Effector memory CD4-positive, alpha-beta T cell (primary cell): Measurements from ENCODE around the gene FNIP2.

Experiments
- DNase-seq, 3 donors: peaks; one replicate each; pipeline ENCODE4 v3.0.0-alpha.2; 2020
- H3K27ac ChIP-seq: 2 replicates; pipeline ENCODE4 v1.7.0; 2013; ENCODE audit warnings: mild to moderate bottlenecking, low read length, moderate library complexity; ENCODE audit not compliant: insufficient read depth, poor library complexity, severe bottlenecking
- H3K27me3 ChIP-seq: replicated peaks from 2 replicates; pipeline ENCODE4 v1.7.0; 2013; ENCODE audit warnings: mild to moderate bottlenecking, low read length; ENCODE audit not compliant: insufficient read depth, control insufficient read depth, poor library complexity, severe bottlenecking
- H3K36me3 ChIP-seq: 2 replicates; pipeline ENCODE4 v1.7.0; 2013; ENCODE audit warnings: mild to moderate bottlenecking, low read length, moderate library complexity; ENCODE audit not compliant: control insufficient read depth, insufficient read depth
- H3K4me1 ChIP-seq: 2 replicates; pipeline ENCODE4 v1.7.0; 2013; ENCODE audit warnings: low read length, mild to moderate bottlenecking; ENCODE audit not compliant: control insufficient read depth, insufficient read depth, poor library complexity, severe bottlenecking
- H3K4me3 ChIP-seq: 2 replicates; pipeline ENCODE4 v1.7.0; 2013; ENCODE audit warnings: low read length, low read depth, mild to moderate bottlenecking; ENCODE audit not compliant: insufficient read depth, poor library complexity, severe bottlenecking
- H3K9me3 ChIP-seq: 2 replicates; pipeline ENCODE4 v1.7.0; 2013; ENCODE audit warnings: mild to moderate bottlenecking, low read length, moderate library complexity; ENCODE audit not compliant: control insufficient read depth

The FNIP2 gene

GRCh38 chr4:158847535-158847934 is 78.7 kb downstream of the FNIP2 start:
- Histone ChIP-seq H3K27me3 (no peaks in the 10 kb centered on the region), H3K36me3 (no peaks in the 10 kb centered on the region), H3K9me3 (no peaks in the 10 kb centered on the region), H3K27ac (no peak overlapping the region), H3K4me1 (no peaks in the 10 kb centered on the region), H3K4me3 (no peak overlapping the region)
- no peak for DNase-seq

- no peaks in the 10 kb centered on the region for H3K36me3 ChIP-seq
- H3K9me3 ChIP-seq: no peaks in the 10 kb centered on the region
- H3K27ac ChIP-seq: no peak overlapping the region
- no peak overlapping the region for H3K4me3 ChIP-seq
- no peaks in the 10 kb centered on the region for H3K27me3 ChIP-seq
- H3K4me1 ChIP-seq: no peaks in the 10 kb centered on the region
- DNase-seq: no peak
These were observed 80.9 kb downstream of the FNIP2 start for GRCh38 chr4:158849681-158850080.

GRCh38 chr4:158850371-158850770 is 81.5 kb downstream of the FNIP2 start:
- H3K36me3 ChIP-seq: no peaks in the 10 kb centered on the region
- no peaks in the 10 kb centered on the region for H3K27me3 ChIP-seq
- H3K4me1 ChIP-seq: no peaks in the 10 kb centered on the region
- no peaks in the 10 kb centered on the region for H3K9me3 ChIP-seq
- no peak overlapping the region for H3K4me3 ChIP-seq
- no peak overlapping the region for H3K27ac ChIP-seq
- no peak for DNase-seq

GRCh38 chr4:158850800-158851644 is 82.2 kb downstream of the FNIP2 start:
- H3K4me3 ChIP-seq: no peak overlapping the region
- no peak for DNase-seq

GRCh38 chr4:158854236-158854635 is 85.4 kb downstream of the FNIP2 start:
- Histone ChIP-seq H3K27ac (no peak overlapping the region), H3K9me3 (no peaks in the 10 kb centered on the region), H3K4me3 (no peak overlapping the region), H3K27me3 (no peaks in the 10 kb centered on the region), H3K36me3 (no peaks in the 10 kb centered on the region), H3K4me1 (no peaks in the 10 kb centered on the region)
- no peak for DNase-seq

More at GRCh38 chr4:158850800-158851644, 82.2 kb downstream of the FNIP2 start:
- no peaks in the 10 kb centered on the region for H3K9me3 ChIP-seq
- H3K4me1 ChIP-seq: no peaks in the 10 kb centered on the region
- H3K27me3 ChIP-seq: no peaks in the 10 kb centered on the region
- no peaks in the 10 kb centered on the region for H3K36me3 ChIP-seq
- H3K27ac ChIP-seq: no peak overlapping the region

- Histone ChIP-seq H3K4me3 (no peak overlapping the region), H3K9me3 (no peaks in the 10 kb centered on the region), H3K36me3 (peaks cover 6% of the 10 kb centered on the region), H3K27me3 (no peaks in the 10 kb centered on the region), H3K4me1 (no peaks in the 10 kb centered on the region), H3K27ac (no peak overlapping the region)
- no peak for DNase-seq
These were observed 88.0 kb downstream of the FNIP2 start for GRCh38 chr4:158856852-158857251.

- H3K27ac ChIP-seq: no peak overlapping the region
- no peaks in the 10 kb centered on the region for H3K27me3 ChIP-seq
- no peaks in the 10 kb centered on the region for H3K9me3 ChIP-seq
- no peak overlapping the region for H3K4me3 ChIP-seq
- H3K36me3 ChIP-seq: peaks cover 10% of the 10 kb centered on the region
- DNase-seq: no peak
- H3K4me1 ChIP-seq: no peaks in the 10 kb centered on the region
These were observed 89.1 kb downstream of the FNIP2 start for GRCh38 chr4:158857951-158858350.

- Histone ChIP-seq H3K36me3 (peaks cover 10% of the 10 kb centered on the region), H3K27me3 (no peaks in the 10 kb centered on the region), H3K9me3 (no peaks in the 10 kb centered on the region), H3K27ac (no peak overlapping the region), H3K4me1 (no peaks in the 10 kb centered on the region), H3K4me3 (no peak overlapping the region)
- DNase-seq: no peak
These were observed 89.8 kb downstream of the FNIP2 start for GRCh38 chr4:158858410-158859199.

- DNase-seq: no peak
- H3K27me3 ChIP-seq: no peaks in the 10 kb centered on the region
- H3K27ac ChIP-seq: no peak overlapping the region
- peaks cover 10% of the 10 kb centered on the region for H3K36me3 ChIP-seq
- no peaks in the 10 kb centered on the region for H3K9me3 ChIP-seq
- H3K4me3 ChIP-seq: no peak overlapping the region
- no peaks in the 10 kb centered on the region for H3K4me1 ChIP-seq
These were observed 90.8 kb downstream of the FNIP2 start for GRCh38 chr4:158859661-158860060.

GRCh38 chr4:158860856-158861255 is 92.0 kb downstream of the FNIP2 start:
- no peaks in the 10 kb centered on the region for H3K27me3 ChIP-seq
- DNase-seq: no peak
- no peaks in the 10 kb centered on the region for H3K4me1 ChIP-seq

More at GRCh38 chr4:158860856-158861255, 92.0 kb downstream of the FNIP2 start:
- H3K27ac ChIP-seq: no peak overlapping the region
- no peak overlapping the region for H3K4me3 ChIP-seq
- no peaks in the 10 kb centered on the region for H3K9me3 ChIP-seq
- H3K36me3 ChIP-seq: peaks cover 10% of the 10 kb centered on the region
